CD4-positive, CD25-positive, alpha-beta regulatory T cell (primary cell): ENCODE measurements around the gene PLCB1. TPM values are rescaled to one million over a fixed set of nuclear protein-coding genes. Genes with fewer than 3 reads are reported as not detected.

ENCODE experiments used
- ATAC-seq, 2 donors: fragments of 150-1000 bp; cut with Tn5 transposase; one replicate each; pipeline ENCODE4 v1.10.0; 2021; ENCODE audit warnings: low read depth in 2 of 2, moderate number of reproducible peaks in 2 of 2, moderate library complexity in 1 of 2
- DNase-seq, 3 donors: peaks; one replicate each; pipeline versions ENCODE4 v3.0.0 to v3.0.0-alpha.2; 2012 to 2022; ENCODE audit warnings: mixed read lengths in 1 of 3
- H3K27ac ChIP-seq: one replicate; pipeline ENCODE4 v1.7.0; 2013; ENCODE audit warnings: mild to moderate bottlenecking, low read length; ENCODE audit not compliant: insufficient read depth, poor library complexity, severe bottlenecking
- H3K27me3 ChIP-seq: one replicate; pipeline ENCODE4 v1.7.0; 2013; ENCODE audit warnings: low read length; ENCODE audit not compliant: control insufficient read depth, insufficient read depth
- H3K36me3 ChIP-seq: one replicate; pipeline ENCODE4 v1.7.0; 2013; ENCODE audit warnings: mild to moderate bottlenecking, low read length, moderate library complexity; ENCODE audit not compliant: control insufficient read depth, insufficient read depth
- H3K4me1 ChIP-seq: 2 replicates; pipeline ENCODE4 v1.7.0; 2013; ENCODE audit warnings: mild to moderate bottlenecking, low read length; ENCODE audit not compliant: insufficient read depth, control insufficient read depth, poor library complexity, severe bottlenecking
- H3K4me3 ChIP-seq: one replicate; pipeline ENCODE4 v1.7.0; 2013; ENCODE audit warnings: low read depth, mild to moderate bottlenecking, low read length, moderate library complexity
- H3K9me3 ChIP-seq, 2 experiments: 1 replicate in 1 of 2; 2 replicates in 1 of 2; pipeline ENCODE4 v1.7.0; 2013; ENCODE audit warnings: low read length in 2 of 2, mild to moderate bottlenecking in 1 of 2, moderate library complexity in 1 of 2; ENCODE audit not compliant: control insufficient read depth in 2 of 2
- H3K27ac Mint-ChIP-seq, 3 donors: one replicate each; pipeline ENCODE4 v1.8.0; 2020 to 2022; ENCODE audit warnings: mild to moderate bottlenecking in 3 of 3, mixed read lengths in 3 of 3, moderate library complexity in 2 of 3
- H3K27me3 Mint-ChIP-seq: one replicate; pipeline ENCODE4 v1.8.0; 2022; ENCODE audit warnings: mild to moderate bottlenecking, mixed read lengths
- H3K36me3 Mint-ChIP-seq: one replicate; pipeline ENCODE4 v1.8.0; 2020; ENCODE audit warnings: mixed read lengths
- H3K4me1 Mint-ChIP-seq, 4 donors: one replicate each; pipeline ENCODE4 v1.8.0; 2020 to 2022; ENCODE audit warnings: mixed read lengths in 4 of 4, mild to moderate bottlenecking in 1 of 4
- H3K4me3 Mint-ChIP-seq, 4 donors: one replicate each; pipeline ENCODE4 v1.8.0; 2020 to 2022; ENCODE audit warnings: mild to moderate bottlenecking in 4 of 4, mixed read lengths in 4 of 4, moderate library complexity in 3 of 4
- H3K9me3 Mint-ChIP-seq, 7 donors: one replicate each; pipeline ENCODE4 v1.8.0; 2020 to 2022; ENCODE audit warnings: mixed read lengths in 7 of 7, mild to moderate bottlenecking in 3 of 7, moderate library complexity in 2 of 7
- polyA plus RNA-seq, 4 donors: library from polyadenylated mRNA; unstranded; fragments of 300-500 nt; fragmentation: Illumina TruSeq; gene quantifications; one replicate each; pipeline ENCODE4 v1.2.3, GENCODE V29; 2021
- total RNA-seq: library from RNA; stranded (reverse); gene quantifications from one replicate; pipeline ENCODE4 v1.2.3, GENCODE V29; 2022

The PLCB1 gene
- total and polyA plus RNA-seq, 5 donors from 2014 or later = 0.17 to 1.8 (median 0.44) TPM; not detected in 2

- Histone ChIP-seq H3K4me3 (no peak overlapping the region), H3K27ac (no peak overlapping the region), H3K27me3 (no peaks in the 10 kb centered on the region), H3K4me1 (no peaks in the 10 kb centered on the region), H3K36me3 (no peaks in the 10 kb centered on the region), H3K9me3 (no peaks in the 10 kb centered on the region)
- H3K9me3 Mint-ChIP-seq = peaks cover 0 to 3% (median 0%) of the 10 kb centered on the region in 7 donors
- no peaks in the 10 kb centered on the region for H3K36me3 Mint-ChIP-seq
- H3K27me3 Mint-ChIP-seq = no peaks in the 10 kb centered on the region
- no peak overlapping the region for H3K4me3 Mint-ChIP-seq
- no peaks in the 10 kb centered on the region for H3K4me1 Mint-ChIP-seq
- no peak for ATAC-seq
- H3K27ac Mint-ChIP-seq = no peak overlapping the region
- DNase-seq = no peak
These were observed 525.6 kb downstream of the PLCB1 start for GRCh38 chr20:8657664-8658063.

GRCh38 chr20:8658103-8658502 is 526.0 kb downstream of the PLCB1 start:
- Histone ChIP-seq H3K27me3 (no peaks in the 10 kb centered on the region), H3K9me3 (no peaks in the 10 kb centered on the region), H3K27ac (no peak overlapping the region), H3K4me1 (no peaks in the 10 kb centered on the region), H3K36me3 (no peaks in the 10 kb centered on the region), H3K4me3 (no peak overlapping the region)
- no peaks in the 10 kb centered on the region for H3K4me1 Mint-ChIP-seq
- DNase-seq = no peak
- no peaks in the 10 kb centered on the region for H3K36me3 Mint-ChIP-seq
- no peak for ATAC-seq
- peaks cover 0 to 3% (median 0%) of the 10 kb centered on the region in 7 donors for H3K9me3 Mint-ChIP-seq
- H3K27ac Mint-ChIP-seq = no peak overlapping the region
- H3K27me3 Mint-ChIP-seq = no peaks in the 10 kb centered on the region
- H3K4me3 Mint-ChIP-seq = no peak overlapping the region

GRCh38 chr20:8661229-8661952 is 529.3 kb downstream of the PLCB1 start:
- Histone ChIP-seq H3K27ac (no peak overlapping the region), H3K9me3 (no peaks in the 10 kb centered on the region), H3K4me3 (no peak overlapping the region), H3K27me3 (no peaks in the 10 kb centered on the region), H3K36me3 (no peaks in the 10 kb centered on the region), H3K4me1 (no peaks in the 10 kb centered on the region)
- DNase-seq (peak in 1 of 3 donors; percentile 9), ATAC-seq (no peak)
- no peaks in the 10 kb centered on the region for H3K36me3 Mint-ChIP-seq
- H3K9me3 Mint-ChIP-seq = peaks cover 0 to 3% (median 0%) of the 10 kb centered on the region in 7 donors
- no peaks in the 10 kb centered on the region for H3K4me1 Mint-ChIP-seq
- H3K27me3 Mint-ChIP-seq = no peaks in the 10 kb centered on the region
- H3K27ac Mint-ChIP-seq = no peak overlapping the region
- no peak overlapping the region for H3K4me3 Mint-ChIP-seq

GRCh38 chr20:8662433-8662954 is 530.4 kb downstream of the PLCB1 start:
- Mint-ChIP-seq H3K4me1 (no peaks in the 10 kb centered on the region), H3K9me3 (peaks cover 0 to 3% (median 0%) of the 10 kb centered on the region in 7 donors), H3K27me3 (no peaks in the 10 kb centered on the region), H3K4me3 (no peak overlapping the region), H3K36me3 (no peaks in the 10 kb centered on the region), H3K27ac (no peak overlapping the region)
- Histone ChIP-seq H3K27ac (no peak overlapping the region), H3K27me3 (no peaks in the 10 kb centered on the region), H3K4me1 (no peaks in the 10 kb centered on the region), H3K9me3 (no peaks in the 10 kb centered on the region), H3K4me3 (no peak overlapping the region), H3K36me3 (no peaks in the 10 kb centered on the region)
- ATAC-seq = no peak
- DNase-seq = peak in 2 of 3 donors; percentile 3 to 19

- H3K36me3 Mint-ChIP-seq = no peaks in the 10 kb centered on the region
- H3K4me1 Mint-ChIP-seq = no peaks in the 10 kb centered on the region
- Histone ChIP-seq H3K27ac (no peak overlapping the region), H3K4me1 (no peaks in the 10 kb centered on the region), H3K9me3 (no peaks in the 10 kb centered on the region), H3K27me3 (no peaks in the 10 kb centered on the region), H3K4me3 (no peak overlapping the region), H3K36me3 (no peaks in the 10 kb centered on the region)
- ATAC-seq (no peak), DNase-seq (no peak)
- no peak overlapping the region for H3K27ac Mint-ChIP-seq
- peaks cover 0 to 3% (median 0%) of the 10 kb centered on the region in 7 donors for H3K9me3 Mint-ChIP-seq
- no peak overlapping the region for H3K4me3 Mint-ChIP-seq
- H3K27me3 Mint-ChIP-seq = no peaks in the 10 kb centered on the region
These were observed 531.4 kb downstream of the PLCB1 start for GRCh38 chr20:8663424-8663823.

GRCh38 chr20:8664778-8665177 is 532.7 kb downstream of the PLCB1 start:
- no peaks in the 10 kb centered on the region for H3K36me3 Mint-ChIP-seq
- no peak overlapping the region for H3K4me3 ChIP-seq

GRCh38 chr20:8667306-8667705 is 535.2 kb downstream of the PLCB1 start:
- ATAC-seq (no peak), DNase-seq (no peak)
- H3K4me3 Mint-ChIP-seq = no peak overlapping the region

More at GRCh38 chr20:8664778-8665177, 532.7 kb downstream of the PLCB1 start:
- no peaks in the 10 kb centered on the region for H3K9me3 ChIP-seq
- H3K9me3 Mint-ChIP-seq = peaks cover 0 to 3% (median 0%) of the 10 kb centered on the region in 7 donors
- H3K4me1 ChIP-seq = no peaks in the 10 kb centered on the region
- H3K27me3 Mint-ChIP-seq = no peaks in the 10 kb centered on the region
- no peak overlapping the region for H3K27ac ChIP-seq
- no peak overlapping the region for H3K4me3 Mint-ChIP-seq
- no peaks in the 10 kb centered on the region for H3K36me3 ChIP-seq
- no peak overlapping the region for H3K27ac Mint-ChIP-seq
- no peaks in the 10 kb centered on the region for H3K27me3 ChIP-seq
- H3K4me1 Mint-ChIP-seq = peaks cover 0 to 3% (median 0%) of the 10 kb centered on the region in 4 donors
- ATAC-seq = no peak
- DNase-seq = no peak

More at GRCh38 chr20:8667306-8667705, 535.2 kb downstream of the PLCB1 start:
- Mint-ChIP-seq H3K9me3 (peaks cover 0 to 2% (median 0%) of the 10 kb centered on the region in 7 donors), H3K4me1 (peaks cover 0 to 6% (median 0%) of the 10 kb centered on the region in 4 donors), H3K36me3 (no peaks in the 10 kb centered on the region), H3K27ac (no peak overlapping the region), H3K27me3 (no peaks in the 10 kb centered on the region)
- Histone ChIP-seq H3K9me3 (no peaks in the 10 kb centered on the region), H3K4me1 (no peaks in the 10 kb centered on the region), H3K36me3 (no peaks in the 10 kb centered on the region), H3K27ac (no peak overlapping the region), H3K27me3 (no peaks in the 10 kb centered on the region), H3K4me3 (no peak overlapping the region)
